Glutamatergic neuron (in vitro differentiated cells): ENCODE results near the gene TIMM10. TPM values are rescaled to one million over a fixed set of nuclear protein-coding genes. Genes with fewer than 3 reads are reported as not detected.

ENCODE experiments used
- DNase-seq: peaks from one replicate; pipeline ENCODE4 v3.0.0; 2022
- H3K27ac Mint-ChIP-seq: one replicate; pipeline ENCODE4 v1.8.0; 2020; ENCODE audit warnings: mild to moderate bottlenecking, mixed read lengths, inconsistent platforms; ENCODE audit not compliant: unreplicated experiment
- H3K27me3 Mint-ChIP-seq: one replicate; pipeline ENCODE4 v1.8.0; 2020; ENCODE audit warnings: mild to moderate bottlenecking, moderate library complexity, mixed read lengths, inconsistent platforms; ENCODE audit not compliant: unreplicated experiment
- H3K36me3 Mint-ChIP-seq: one replicate; pipeline ENCODE4 v1.8.0; 2020; ENCODE audit warnings: mild to moderate bottlenecking, mixed read lengths, inconsistent platforms; ENCODE audit not compliant: unreplicated experiment
- H3K4me1 Mint-ChIP-seq: one replicate; pipeline ENCODE4 v1.8.0; 2020; ENCODE audit warnings: mild to moderate bottlenecking, low read depth, mixed read lengths, inconsistent platforms; ENCODE audit not compliant: unreplicated experiment
- H3K4me3 Mint-ChIP-seq: one replicate; pipeline ENCODE4 v1.8.0; 2020; ENCODE audit warnings: mild to moderate bottlenecking, mixed read lengths, inconsistent platforms; ENCODE audit not compliant: unreplicated experiment
- H3K9me3 Mint-ChIP-seq: one replicate; pipeline ENCODE4 v1.8.0; 2020; ENCODE audit warnings: mild to moderate bottlenecking, moderate library complexity, mixed read lengths, inconsistent platforms; ENCODE audit not compliant: unreplicated experiment
- CTCF ChIP-seq: fragments of 200-600 bp; sonication (generic); IDR thresholded peaks from one replicate; pipeline ENCODE4 v1.5.0; 2021; ENCODE audit not compliant: partially characterized antibody, unreplicated experiment
- total RNA-seq: library from RNA; stranded (reverse); fragmentation: NEBNext Ultra II Directional; extraction: Animal tissue kit (Norgen Biotek cat#: 25700); gene quantifications from one replicate; pipeline ENCODE4 v1.2.1, GENCODE V29; 2021; ENCODE audit not compliant: unreplicated experiment

TIMM10 gene
- total RNA-seq, 1 donor from 2014 or later, result 51.2 TPM

DNA sequence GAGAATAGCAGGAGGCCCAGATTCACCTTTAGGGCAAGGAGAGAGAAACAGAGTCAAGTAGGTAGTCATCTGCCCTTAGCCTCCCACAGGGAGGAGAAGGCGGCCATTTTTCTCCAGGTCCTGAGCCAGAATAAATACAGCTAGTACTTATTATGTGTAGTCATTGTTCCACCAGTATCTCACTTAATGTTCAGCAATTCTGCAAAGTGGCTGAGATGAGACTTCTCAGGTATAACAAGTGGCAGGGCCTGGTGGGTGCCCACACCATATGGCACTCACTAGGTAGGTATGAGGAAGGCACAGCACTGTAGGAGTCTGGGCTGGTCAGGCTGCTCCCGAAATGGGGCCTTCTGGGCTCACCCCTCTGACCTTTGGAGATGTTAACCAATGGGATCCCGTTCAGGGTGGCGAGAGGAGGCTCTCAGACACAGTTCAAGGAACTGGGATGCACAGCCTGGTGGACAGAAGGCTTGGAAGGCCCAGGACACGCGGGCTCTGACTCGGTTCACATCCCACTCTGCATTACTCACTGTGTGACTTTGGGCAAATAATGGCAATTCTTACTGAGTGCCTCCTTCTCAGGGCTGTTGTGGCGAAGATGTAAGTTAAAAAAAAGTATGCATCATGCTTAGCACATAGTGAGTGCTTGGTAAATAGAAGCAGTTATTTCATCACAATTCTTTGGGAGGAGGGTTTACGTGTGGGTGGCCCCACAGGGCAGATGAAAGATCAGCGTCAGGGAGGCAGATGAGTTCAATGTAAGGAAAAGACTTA is 45.1 kb downstream of the TIMM10 start:
- H3K36me3 Mint-ChIP-seq, result no peaks in the 10 kb centered on the region
- H3K27me3 Mint-ChIP-seq, result peaks cover 17% of the 10 kb centered on the region
- no peak overlapping the region for H3K27ac Mint-ChIP-seq
- H3K4me3 Mint-ChIP-seq, result no peak overlapping the region
- peaks cover 4% of the 10 kb centered on the region for H3K9me3 Mint-ChIP-seq
- H3K4me1 Mint-ChIP-seq, result peaks cover 28% of the 10 kb centered on the region
- DNase-seq, result no peak
- TF ChIP-seq CTCF, result no peak

DNA sequence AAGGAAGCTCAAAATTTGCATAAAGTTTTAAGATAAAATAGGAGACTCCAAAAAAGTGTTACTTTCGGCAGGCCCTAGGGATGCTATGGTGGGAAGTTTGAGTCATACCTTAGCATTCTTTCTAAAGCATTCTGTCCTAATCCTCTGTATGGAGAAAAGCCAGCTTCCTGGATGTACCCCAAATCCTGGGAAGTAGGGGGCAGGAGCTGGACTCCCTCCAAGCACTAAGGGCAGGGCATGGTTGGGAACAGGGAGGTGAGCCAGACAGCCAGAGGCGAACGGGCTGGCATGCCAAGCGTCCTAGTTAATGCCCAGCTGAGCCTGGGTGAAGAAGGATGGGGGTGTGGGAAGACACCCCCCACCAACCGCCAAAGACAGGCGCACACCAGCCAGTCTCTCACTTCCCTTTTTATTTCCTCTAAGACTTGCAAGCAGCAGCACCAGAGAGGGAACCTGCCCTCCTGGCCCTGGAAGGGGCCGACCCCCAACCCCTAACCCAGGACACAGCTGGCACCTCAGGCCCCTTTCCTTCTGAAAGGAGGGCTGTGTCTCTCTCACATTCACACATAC is 46.3 kb downstream of the TIMM10 start:
- DNase-seq, result no peak
- peaks cover 12% of the 10 kb centered on the region for H3K9me3 Mint-ChIP-seq
- H3K4me1 Mint-ChIP-seq, result peaks cover 37% of the 10 kb centered on the region
- H3K36me3 Mint-ChIP-seq, result no peaks in the 10 kb centered on the region
- H3K4me3 Mint-ChIP-seq, result no peak overlapping the region
- peaks cover 22% of the 10 kb centered on the region for H3K27me3 Mint-ChIP-seq
- no peak overlapping the region for H3K27ac Mint-ChIP-seq
- TF ChIP-seq CTCF, result no peak

- H3K9me3 Mint-ChIP-seq, result peaks cover 12% of the 10 kb centered on the region
- peaks cover 41% of the 10 kb centered on the region for H3K4me1 Mint-ChIP-seq
- DNase-seq, result no peak
- H3K4me3 Mint-ChIP-seq, result peak overlapping the region; percentile 78
- H3K27ac Mint-ChIP-seq, result peak overlapping the region; percentile 46
- H3K36me3 Mint-ChIP-seq, result no peaks in the 10 kb centered on the region
- no peak for TF ChIP-seq CTCF
- H3K27me3 Mint-ChIP-seq, result peaks cover 26% of the 10 kb centered on the region
Measured at GRCh38 chr11:57483562-57483918, 47.0 kb downstream of the TIMM10 start.

DNA sequence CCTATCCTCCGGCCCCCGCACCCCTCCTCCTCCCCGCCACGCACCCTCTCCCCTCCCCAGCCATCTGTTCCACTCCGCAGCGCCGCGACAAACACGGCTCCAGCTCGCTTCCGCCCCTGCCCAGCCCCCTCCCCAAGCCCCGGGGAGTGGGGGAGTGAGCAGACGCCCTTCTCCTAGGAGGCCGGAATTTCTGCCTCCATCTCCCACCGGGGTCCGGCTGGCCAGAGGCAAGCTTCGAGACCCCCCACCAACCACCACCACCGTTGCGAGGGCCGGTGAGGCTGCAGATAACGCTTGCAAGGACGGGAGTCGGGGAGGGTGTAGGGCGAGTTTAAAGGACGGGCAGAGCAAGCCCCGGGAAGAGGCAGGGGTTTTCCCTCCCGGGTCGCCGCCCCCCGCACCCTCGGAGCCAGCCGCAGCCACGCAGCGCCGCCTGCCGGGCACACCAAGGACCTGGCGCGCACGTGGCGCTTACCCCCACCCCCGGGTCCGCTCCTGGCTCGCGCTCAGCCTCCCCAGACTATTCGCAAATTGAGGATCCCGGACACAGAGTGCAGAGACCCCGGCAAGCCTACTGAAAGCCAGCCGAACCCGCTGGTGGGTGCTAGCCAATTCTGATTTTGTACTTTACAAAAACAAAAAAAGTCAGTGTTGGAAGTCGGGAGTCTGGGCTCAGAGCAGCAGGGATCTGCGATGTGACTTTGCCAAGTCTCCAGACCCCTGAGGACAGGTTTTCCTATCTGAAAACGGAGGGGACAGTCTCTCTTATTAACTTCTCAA is 47.6 kb downstream of the TIMM10 start:
- Mint-ChIP-seq H3K9me3 (peaks cover 17% of the 10 kb centered on the region), H3K4me3 (peak overlapping the region; percentile 78), H3K27me3 (peaks cover 26% of the 10 kb centered on the region)

More for the DNA sequence above, 47.6 kb downstream of the TIMM10 start:
- H3K4me1 Mint-ChIP-seq, result peaks cover 39% of the 10 kb centered on the region
- peak overlapping the region; percentile 46 for H3K27ac Mint-ChIP-seq
- no peaks in the 10 kb centered on the region for H3K36me3 Mint-ChIP-seq
- TF ChIP-seq CTCF, result peak; percentile 87
- DNase-seq, result peak; percentile 88
